Aorta (tissue), 5 donors: ENCODE data around the gene RTL10. TPM values are rescaled to one million over a fixed set of nuclear protein-coding genes. Genes with fewer than 3 reads are reported as not detected.

ENCODE experiments used
- ATAC-seq: fragments of 200-7000 bp; cut with Tn5 transposase; one replicate; pipeline ENCODE4 v1.9.1; 2022; ENCODE audit warnings: moderate library complexity; ENCODE audit not compliant: low FRiP score
- DNase-seq, 2 donors: peaks; one replicate each; pipeline ENCODE4 v3.0.0-alpha.2; 2020
- H3K27ac ChIP-seq, 2 donors: one replicate each; pipeline ENCODE4 v1.5.1; 2013; ENCODE audit warnings: low read length in 2 of 2, mild to moderate bottlenecking in 2 of 2, moderate library complexity in 2 of 2, control low read depth in 1 of 2, inconsistent platforms in 1 of 2, low read depth in 1 of 2
- H3K27me3 ChIP-seq, 2 donors: one replicate each; pipeline ENCODE4 v1.6.1; 2013; ENCODE audit warnings: control low read depth in 1 of 2, low read length in 1 of 2, mild to moderate bottlenecking in 1 of 2, moderate library complexity in 1 of 2; ENCODE audit not compliant: insufficient read depth in 2 of 2, control insufficient read depth in 1 of 2
- H3K36me3 ChIP-seq, 2 donors: one replicate each; pipeline ENCODE4 v1.6.1; 2013; ENCODE audit warnings: control low read depth in 1 of 2, low read length in 1 of 2, mild to moderate bottlenecking in 1 of 2; ENCODE audit not compliant: insufficient read depth in 2 of 2, control insufficient read depth in 1 of 2
- H3K4me1 ChIP-seq, 2 donors: one replicate each; pipeline ENCODE4 v1.6.1; 2013; ENCODE audit warnings: low read length in 2 of 2, control low read depth in 1 of 2, mild to moderate bottlenecking in 1 of 2, moderate library complexity in 1 of 2; ENCODE audit not compliant: insufficient read depth in 2 of 2, control insufficient read depth in 1 of 2
- H3K4me3 ChIP-seq, 2 donors: one replicate each; pipeline ENCODE4 v1.5.1; 2013; ENCODE audit warnings: low read length in 2 of 2, control low read depth in 1 of 2, mild to moderate bottlenecking in 1 of 2
- H3K9me3 ChIP-seq: one replicate; pipeline ENCODE4 v1.6.1; 2013; ENCODE audit warnings: mild to moderate bottlenecking, low read length; ENCODE audit not compliant: control insufficient read depth
- WGBS, 2 donors: extraction: QIAGEN DNeasy Blood & Tissue Kit; methylation state at CpG; one replicate each; pipeline ENCODE4 v1.1.7; 2013; 5-methylcytosine and 5-hydroxymethylcytosine counted together
- intact Hi-C, 2 donors: fragments of 100-400 bp; cut with DNase I; formaldehyde crosslinking; loops; one replicate each; pipeline versions ENCODE4 v1.14.2 to v1.15.0; 2022
- polyA plus RNA-seq, 2 donors: library from polyadenylated mRNA; stranded (reverse); fragments of 200-250 nt; gene quantifications; one replicate each; pipeline ENCODE4 v1.2.3, GENCODE V29; 2013
- total RNA-seq, 2 donors: library from RNA; stranded (reverse); fragmentation: NEBNext Ultra II Directional; extraction: Animal tissue kit (Norgen Biotek cat#: 25700); gene quantifications; one replicate each; pipeline ENCODE4 v1.2.1, GENCODE V29; 2021
- donor health status: healthy with polysubstance abuse.
- donor health status: Bipolar disorder and iron deficiency.
- donor health status: DM: no; HTN: no; CAD: no.
- donor health status: DM: no; HTN: no; CAD: no.
- donor health status: DM: yes; HTN: yes; CAD: no.

RTL10 gene
- total and polyA plus RNA-seq, 4 donors: 5.5 to 16.6 (median 7.9) TPM

- no peak for ATAC-seq
- WGBS, 2 donors: 68 to 70% methylated on average over 32 of the region's 32 CpGs
- DNase-seq: no peak
- H3K4me1 ChIP-seq: no peaks in the 10 kb centered on the region
- H3K27me3 ChIP-seq: no peaks in the 10 kb centered on the region
- no peaks in the 10 kb centered on the region for H3K36me3 ChIP-seq
- no peak overlapping the region for H3K27ac ChIP-seq
- no peak overlapping the region for H3K4me3 ChIP-seq
- intact Hi-C loops: no loop called here
- H3K9me3 ChIP-seq: no peaks in the 10 kb centered on the region
Observed at GRCh38 chr22:19891317-19892256, 36.9 kb upstream of the RTL10 start.

GRCh38 chr22:19890502-19891316 lies 36.0 kb upstream of the RTL10 start:
- DNase-seq (no peak), ATAC-seq (no peak)
- H3K4me3 ChIP-seq: no peak overlapping the region
- no peaks in the 10 kb centered on the region for H3K4me1 ChIP-seq
- no peaks in the 10 kb centered on the region for H3K36me3 ChIP-seq
- WGBS, 2 donors: 82 to 83% methylated on average over 20 of the region's 20 CpGs
- no peaks in the 10 kb centered on the region for H3K9me3 ChIP-seq
- intact Hi-C loops: no loop called here
- H3K27me3 ChIP-seq: no peaks in the 10 kb centered on the region
- no peak overlapping the region for H3K27ac ChIP-seq

- DNase-seq (peak in 1 of 2 donors; percentile 63), ATAC-seq (no peak)
- H3K9me3 ChIP-seq: no peaks in the 10 kb centered on the region
- H3K4me3 ChIP-seq: no peak overlapping the region
- no peaks in the 10 kb centered on the region for H3K27me3 ChIP-seq
- 91 to 92% methylated on average over 9 of the region's 9 CpGs for WGBS, 2 donors
- H3K4me1 ChIP-seq: no peaks in the 10 kb centered on the region
- H3K27ac ChIP-seq: no peak overlapping the region
- intact Hi-C loops: no loop called here
- no peaks in the 10 kb centered on the region for H3K36me3 ChIP-seq
Observed at GRCh38 chr22:19889951-19890350, 35.3 kb upstream of the RTL10 start.

GRCh38 chr22:19888131-19888746 lies 33.6 kb upstream of the RTL10 start:
- H3K27ac ChIP-seq: no peak overlapping the region
- H3K9me3 ChIP-seq: no peaks in the 10 kb centered on the region
- WGBS, 2 donors: 93 to 94% methylated on average over 17 of the region's 17 CpGs
- intact Hi-C loops: no loop called here
- H3K27me3 ChIP-seq: no peaks in the 10 kb centered on the region
- ATAC-seq (no peak), DNase-seq (peak; percentile 39 to 73)
- H3K36me3 ChIP-seq: no peaks in the 10 kb centered on the region
- H3K4me1 ChIP-seq: no peaks in the 10 kb centered on the region
- no peak overlapping the region for H3K4me3 ChIP-seq

GRCh38 chr22:19887256-19887985 lies 32.7 kb upstream of the RTL10 start:
- Histone ChIP-seq H3K36me3 (no peaks in the 10 kb centered on the region), H3K27ac (no peak overlapping the region), H3K27me3 (no peaks in the 10 kb centered on the region), H3K4me1 (no peaks in the 10 kb centered on the region), H3K4me3 (no peak overlapping the region), H3K9me3 (no peaks in the 10 kb centered on the region)
- intact Hi-C loops: no loop called here
- ATAC-seq (no peak), DNase-seq (peak; percentile 49 to 51)
- 92% methylated on average over 16 of the region's 16 CpGs for WGBS, 2 donors

GRCh38 chr22:19886605-19887255 lies 32.1 kb upstream of the RTL10 start:
- Histone ChIP-seq H3K27ac (no peak overlapping the region), H3K4me1 (no peaks in the 10 kb centered on the region), H3K36me3 (no peaks in the 10 kb centered on the region), H3K9me3 (no peaks in the 10 kb centered on the region), H3K4me3 (no peak overlapping the region), H3K27me3 (no peaks in the 10 kb centered on the region)
- peak; percentile 47 for ATAC-seq
- intact Hi-C loops: no loop called here
- WGBS, 2 donors: 77 to 80% methylated on average over 12 of the region's 12 CpGs
- DNase-seq: peak; percentile 69 to 76

- intact Hi-C loops: no loop called here
- DNase-seq (peak; percentile 47 to 66), ATAC-seq (no peak)
- Histone ChIP-seq H3K9me3 (no peaks in the 10 kb centered on the region), H3K4me3 (no peak overlapping the region), H3K27me3 (no peaks in the 10 kb centered on the region), H3K27ac (no peak overlapping the region), H3K36me3 (no peaks in the 10 kb centered on the region), H3K4me1 (no peaks in the 10 kb centered on the region)
- whole genome bisulfite sequencing, 2 donors: 82 to 83% methylated on average over 15 of the region's 15 CpGs
Observed at GRCh38 chr22:19885841-19886592, 31.3 kb upstream of the RTL10 start.
